Thymus (tissue), 14 donors: Measurements from ENCODE around the gene CD83. TPM values are rescaled to one million over a fixed set of nuclear protein-coding genes. Genes with fewer than 3 reads are reported as not detected.
"Not testable (repeated sequence)": the region's sequence is repeated elsewhere in the genome, so short reads cannot be mapped to it uniquely, and the experiment has no call there.

ENCODE experiments used
- DNase-seq, 9 donors: peaks; one replicate each; pipeline ENCODE4 v3.0.0-alpha.2; 2013; ENCODE audit warnings: low spot score in 9 of 9, low read depth in 6 of 9, missing footprints in 1 of 9
- H3K27ac ChIP-seq, 2 donors: one replicate each; pipeline ENCODE4 v1.5.1; 2013; ENCODE audit warnings: control low read depth in 1 of 2, low read depth in 1 of 2, low read length in 1 of 2, mild to moderate bottlenecking in 1 of 2, moderate library complexity in 1 of 2
- H3K27me3 ChIP-seq, 2 donors: one replicate each; pipeline ENCODE4 v1.5.1; 2013; ENCODE audit warnings: low read length in 1 of 2; ENCODE audit not compliant: control insufficient read depth in 2 of 2, insufficient read depth in 1 of 2
- H3K36me3 ChIP-seq, 2 donors: one replicate each; pipeline ENCODE4 v1.5.1; 2013; ENCODE audit warnings: low read length in 1 of 2, mild to moderate bottlenecking in 1 of 2, moderate library complexity in 1 of 2; ENCODE audit not compliant: control insufficient read depth in 2 of 2, insufficient read depth in 2 of 2
- H3K4me1 ChIP-seq, 2 donors: one replicate each; pipeline ENCODE4 v1.5.1; 2013; ENCODE audit warnings: low read length in 2 of 2; ENCODE audit not compliant: control insufficient read depth in 2 of 2, insufficient read depth in 2 of 2
- H3K4me3 ChIP-seq, 2 donors: one replicate each; pipeline ENCODE4 v1.5.1; 2013; ENCODE audit warnings: low read length in 2 of 2, control low read depth in 1 of 2, mild to moderate bottlenecking in 1 of 2
- H3K9me3 ChIP-seq, 2 donors: one replicate each; pipeline ENCODE4 v1.5.1; 2013; ENCODE audit warnings: low read length in 1 of 2, mild to moderate bottlenecking in 1 of 2; ENCODE audit not compliant: control insufficient read depth in 2 of 2, insufficient read depth in 1 of 2
- WGBS: extraction: QIAGEN DNeasy Blood & Tissue Kit; methylation state at CpG from one replicate; pipeline ENCODE4 v1.1.7; 2013; 5-methylcytosine and 5-hydroxymethylcytosine counted together
- long read RNA-seq, 10 donors: transcript quantifications; one replicate each; lab custom pipeline, GENCODE V29; 2026
- polyA plus RNA-seq: library from polyadenylated mRNA; stranded (reverse); fragments of 200-250 nt; gene quantifications from one replicate; pipeline ENCODE4 v1.2.3, GENCODE V29; 2013
- total RNA-seq: library from RNA; stranded (reverse); fragments of 120-200 nt; gene quantifications from one replicate; pipeline ENCODE4 v1.2.4, GENCODE V29; 2013
- donor health status: healthy.

Gene CD83
- total RNA-seq (50.9 TPM), polyA plus RNA-seq (21.6 TPM)
- long read RNA-seq, donor 1, partial matches to known transcripts = 0 of 1 reads
- long read RNA-seq, donor 1, other reads (novel, unspliced or antisense) = 0 of 1 reads
- long read RNA-seq, donor 2 = 0 reads
- long read RNA-seq, donor 3, transcript CD83-201 (5 exons, 2,471 nt) = major isoform, 19 of 19 reads
- long read RNA-seq, donor 3, partial matches to known transcripts = 0 of 19 reads
- long read RNA-seq, donor 3, other reads (novel, unspliced or antisense) = 0 of 19 reads
- long read RNA-seq, donor 4, transcript CD83-201 (5 exons, 2,471 nt) = major isoform, 12 of 12 reads
- long read RNA-seq, donor 4, partial matches to known transcripts = 0 of 12 reads
- long read RNA-seq, donor 4, other reads (novel, unspliced or antisense) = 0 of 12 reads
- long read RNA-seq, donor 5, transcript CD83-201 (5 exons, 2,471 nt) = major isoform, 33 of 126 reads
- long read RNA-seq, donor 5, partial matches to known transcripts = 93 of 126 reads
- long read RNA-seq, donor 5, other reads (novel, unspliced or antisense) = 0 of 126 reads
- long read RNA-seq, donor 6, partial matches to known transcripts = 0 of 2 reads
- long read RNA-seq, donor 6, other reads (novel, unspliced or antisense) = 0 of 2 reads
- long read RNA-seq, donor 7, transcript CD83-201 (5 exons, 2,471 nt) = major isoform, 10 of 10 reads
- long read RNA-seq, donor 7, partial matches to known transcripts = 0 of 10 reads
- long read RNA-seq, donor 7, other reads (novel, unspliced or antisense) = 0 of 10 reads
- long read RNA-seq, donor 8, transcript CD83-201 (5 exons, 2,471 nt) = major isoform, 9 of 9 reads
- long read RNA-seq, donor 8, partial matches to known transcripts = 0 of 9 reads
- long read RNA-seq, donor 8, other reads (novel, unspliced or antisense) = 0 of 9 reads
- long read RNA-seq, donor 9, transcript CD83-201 (5 exons, 2,471 nt) = major isoform, 7 of 7 reads
- long read RNA-seq, donor 9, partial matches to known transcripts = 0 of 7 reads
- long read RNA-seq, donor 9, other reads (novel, unspliced or antisense) = 0 of 7 reads
- long read RNA-seq, donor 10, transcript CD83-201 (5 exons, 2,471 nt) = major isoform, 9 of 9 reads
- long read RNA-seq, donor 10, partial matches to known transcripts = 0 of 9 reads
- long read RNA-seq, donor 10, other reads (novel, unspliced or antisense) = 0 of 9 reads

GRCh38 chr6:14117158-14118090 is at the start of gene CD83:
Gene CD83 (plus strand): TSS chr6:14117772. CDS start chr6:14117812, 40 bp downstream.
- H3K36me3 ChIP-seq = peaks cover 0 to 2% of the 10 kb centered on the region in 2 donors
- H3K4me1 ChIP-seq = peaks cover 3 to 12% of the 10 kb centered on the region in 2 donors
- H3K9me3 ChIP-seq = no peaks in the 10 kb centered on the region
- H3K27ac ChIP-seq = peak within 1 kb of the TSS; percentile 55 to 72
- H3K4me3 ChIP-seq = peak within 1 kb of the TSS; percentile 60 to 68
- DNase-seq = peak in 8 of 9 donors; percentile 41 to 88 (median 66)
- no peaks in the 10 kb centered on the region for H3K27me3 ChIP-seq
- WGBS = 2% methylated on average over 106 of the region's 106 CpGs

GRCh38 chr6:14068133-14068532 is 49.4 kb upstream of the CD83 start:
- Histone ChIP-seq H3K9me3 (no peaks in the 10 kb centered on the region), H3K4me3 (no peak overlapping the region), H3K27ac (no peak overlapping the region), H3K4me1 (no peaks in the 10 kb centered on the region), H3K27me3 (no peaks in the 10 kb centered on the region), H3K36me3 (no peaks in the 10 kb centered on the region)
- 63% methylated on average over 5 of the region's 5 CpGs for WGBS
- no peak for DNase-seq

GRCh38 chr6:14068623-14069022 is 48.9 kb upstream of the CD83 start:
- Histone ChIP-seq H3K27ac (no peak overlapping the region), H3K27me3 (no peaks in the 10 kb centered on the region), H3K9me3 (no peaks in the 10 kb centered on the region), H3K36me3 (no peaks in the 10 kb centered on the region), H3K4me1 (no peaks in the 10 kb centered on the region), H3K4me3 (no peak overlapping the region)
- WGBS = 96% methylated on average over 19 of the region's 19 CpGs
- no peak for DNase-seq

- no peak overlapping the region for H3K4me3 ChIP-seq
- no peak overlapping the region for H3K27ac ChIP-seq
- no peak for DNase-seq
- H3K27me3 ChIP-seq = no peaks in the 10 kb centered on the region
- H3K36me3 ChIP-seq = no peaks in the 10 kb centered on the region
- no peaks in the 10 kb centered on the region for H3K9me3 ChIP-seq
- WGBS = 97% methylated on average over 4 of the region's 4 CpGs
- H3K4me1 ChIP-seq = peaks cover 0 to 5% of the 10 kb centered on the region in 2 donors
Measured at GRCh38 chr6:14070457-14070856, 47.1 kb upstream of the CD83 start.

- Histone ChIP-seq H3K4me3 (no peak overlapping the region), H3K36me3 (no peaks in the 10 kb centered on the region), H3K27me3 (no peaks in the 10 kb centered on the region), H3K4me1 (peaks cover 0 to 5% of the 10 kb centered on the region in 2 donors), H3K9me3 (no peaks in the 10 kb centered on the region), H3K27ac (no peak overlapping the region)
- no peak for DNase-seq
- 91% methylated on average over 5 of the region's 5 CpGs for WGBS
Measured at GRCh38 chr6:14072084-14072483, 45.5 kb upstream of the CD83 start.

- not testable (repeated sequence) for H3K36me3 ChIP-seq, H3K4me1 ChIP-seq, H3K27me3 ChIP-seq, H3K4me3 ChIP-seq, H3K9me3 ChIP-seq, DNase-seq
- peak overlapping the region in 1 of 2 donors; percentile 40 for H3K27ac ChIP-seq
- WGBS = 97% methylated on average over 7 of the region's 7 CpGs
Measured at GRCh38 chr6:14073561-14074354, 43.8 kb upstream of the CD83 start.

GRCh38 chr6:14074476-14075094 is 43.0 kb upstream of the CD83 start:
- Histone ChIP-seq H3K27ac (peak overlapping the region; percentile 0 to 48), H3K4me1 (peaks cover 0 to 5% of the 10 kb centered on the region in 2 donors), H3K27me3 (no peaks in the 10 kb centered on the region), H3K4me3 (no peak overlapping the region), H3K36me3 (no peaks in the 10 kb centered on the region), H3K9me3 (no peaks in the 10 kb centered on the region)
- no peak for DNase-seq
- 56% methylated on average over 3 of the region's 3 CpGs for WGBS
